NCI-H1694 treated with DMSO at 0.1 percent for 48 hours (cell line): Measurements from ENCODE around the gene DCST1.
A peak's percentile ranks its signal among the peaks of the same experiment; 100 is the strongest.

Experiments used
- DNase-seq: peaks from one replicate; lab custom pipeline; 2025; lab: John Stamatoyannopoulos, UW

The DCST1 gene

DNA sequence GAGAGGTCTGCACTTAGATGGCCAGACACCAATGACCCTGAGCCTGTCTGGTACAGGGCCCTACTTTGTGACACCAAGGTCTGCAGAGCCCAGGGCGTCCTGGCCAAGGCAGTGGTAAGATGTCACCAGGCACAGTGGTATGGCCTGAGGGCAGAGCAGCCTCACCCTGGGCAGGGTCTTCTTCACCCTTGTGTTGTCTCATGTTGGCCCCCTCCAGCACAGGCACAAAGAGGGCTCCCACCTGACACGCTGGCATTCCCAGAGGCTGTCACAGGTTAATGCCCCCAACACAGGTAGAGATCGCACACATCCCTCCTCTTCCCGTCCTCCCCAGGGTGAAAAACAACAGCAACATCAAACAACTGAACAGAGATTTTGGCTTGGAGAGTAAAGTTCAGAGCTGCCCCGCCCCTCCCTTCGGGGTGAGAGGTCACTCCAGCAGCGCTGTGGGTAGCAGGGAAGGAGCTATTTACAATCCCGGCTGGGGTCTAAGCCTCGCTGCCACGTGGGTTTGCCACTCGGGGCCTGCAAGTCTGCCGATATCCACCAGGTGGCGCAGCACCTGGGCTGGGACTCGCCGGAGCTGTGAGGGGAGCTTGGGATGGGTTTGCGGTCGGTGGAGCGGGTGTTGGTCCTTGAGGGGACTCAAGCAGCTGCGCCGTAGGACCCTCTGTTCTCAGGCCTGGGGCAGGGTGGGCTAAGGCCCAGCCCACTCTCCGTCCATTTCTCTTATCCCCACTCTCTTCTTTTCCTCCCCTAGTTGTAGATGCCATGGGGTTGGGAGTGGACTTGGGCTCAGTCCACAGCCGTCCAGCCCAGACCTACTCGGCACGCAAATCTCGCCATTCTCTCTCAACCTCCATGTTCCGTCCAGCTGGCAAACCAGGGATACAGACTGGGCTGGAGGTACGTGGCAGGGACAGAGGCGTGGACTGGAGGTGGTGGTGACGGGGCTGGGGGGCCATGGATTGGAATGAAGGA is 57.7 kb downstream of the DCST1 start:
- DNase-seq = peak; percentile 85

- DNase-seq = no peak
Measured at GRCh38 chr1:155092131-155092530, 58.5 kb downstream of the DCST1 start.

GRCh38 chr1:155092641-155093040 is 59.0 kb downstream of the DCST1 start:
- DNase-seq = no peak

GRCh38 chr1:155093911-155094621 is 60.4 kb downstream of the DCST1 start:
- peak; percentile 64 for DNase-seq

- no peak for DNase-seq
Measured at GRCh38 chr1:155094622-155094948, 61.0 kb downstream of the DCST1 start.

DNA sequence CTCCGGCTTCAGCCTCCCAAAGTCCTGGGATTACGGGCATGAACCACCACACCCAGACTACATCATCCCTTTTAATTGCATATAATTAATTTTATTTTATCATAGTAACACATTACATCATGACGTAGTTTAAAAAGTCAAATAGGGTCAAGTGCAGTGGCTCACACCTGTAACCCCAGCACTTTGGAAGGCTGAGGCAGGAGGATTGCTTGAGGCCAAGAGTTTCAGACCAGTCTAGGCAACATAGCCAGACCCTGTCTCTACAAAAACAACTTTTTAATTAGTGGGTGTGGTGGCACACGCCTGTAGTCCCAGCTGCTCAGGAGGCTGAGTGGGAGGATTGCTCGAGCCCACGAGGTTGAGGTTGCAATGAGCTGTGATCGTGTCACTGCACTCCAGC is 65.7 kb downstream of the DCST1 start:
- DNase-seq = no peak
